HG03565 (cell line): ENCODE results near the gene MT1A.

Experiments used
- ATAC-seq: cut with Tn5 transposase; IDR thresholded peaks from one replicate; pipeline ENCODE4 v1.9.1; 2021; ENCODE audit warnings: mild to moderate bottlenecking, moderate library complexity; ENCODE audit not compliant: unreplicated experiment

Gene MT1A

DNA sequence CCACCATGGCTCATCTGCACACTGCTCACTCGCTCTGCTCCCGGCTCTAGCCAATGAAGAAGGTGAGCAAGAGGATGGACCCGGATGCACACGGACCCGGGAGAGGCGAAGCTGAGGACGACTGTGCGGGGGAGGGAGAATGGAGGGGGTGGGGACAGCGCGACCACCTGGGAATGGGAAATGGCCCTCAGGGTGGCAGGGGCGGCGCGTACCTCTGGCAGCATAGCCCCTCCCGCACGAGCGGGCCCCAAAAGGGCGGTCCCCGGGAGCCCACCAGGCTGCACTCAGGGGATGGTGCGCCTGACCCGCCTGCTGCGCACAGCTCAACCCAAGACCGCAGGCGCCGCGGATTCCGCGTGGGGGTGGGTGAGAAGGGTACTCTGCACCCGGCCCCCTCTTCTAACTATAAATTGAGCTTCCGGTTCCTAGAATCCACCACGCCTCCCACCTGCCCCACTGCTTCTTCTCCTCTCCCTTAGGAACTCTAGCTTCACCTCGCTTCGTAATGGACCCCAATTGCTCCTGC is 37.3 kb downstream of the MT1A start:
- no peak for ATAC-seq

DNA sequence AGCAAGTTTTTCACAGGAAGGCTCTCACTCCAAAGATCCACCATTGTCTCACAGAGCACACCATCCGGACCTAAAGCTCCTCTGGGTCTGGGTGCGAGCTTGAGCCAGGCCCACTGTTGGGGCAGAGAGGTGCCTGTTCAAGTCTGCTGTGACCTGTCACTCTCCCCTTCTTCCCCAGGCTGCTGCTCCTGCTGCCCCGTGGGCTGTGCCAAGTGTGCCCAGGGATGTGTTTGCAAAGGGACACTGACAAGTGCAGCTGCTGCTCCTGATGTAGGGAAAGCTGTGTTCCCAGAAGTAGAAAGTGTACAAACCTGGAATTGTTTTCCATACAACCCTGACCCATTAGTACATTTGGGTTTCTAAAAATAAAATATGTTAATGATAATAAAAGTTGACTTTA is 39.0 kb downstream of the MT1A start:
- no peak for ATAC-seq

DNA sequence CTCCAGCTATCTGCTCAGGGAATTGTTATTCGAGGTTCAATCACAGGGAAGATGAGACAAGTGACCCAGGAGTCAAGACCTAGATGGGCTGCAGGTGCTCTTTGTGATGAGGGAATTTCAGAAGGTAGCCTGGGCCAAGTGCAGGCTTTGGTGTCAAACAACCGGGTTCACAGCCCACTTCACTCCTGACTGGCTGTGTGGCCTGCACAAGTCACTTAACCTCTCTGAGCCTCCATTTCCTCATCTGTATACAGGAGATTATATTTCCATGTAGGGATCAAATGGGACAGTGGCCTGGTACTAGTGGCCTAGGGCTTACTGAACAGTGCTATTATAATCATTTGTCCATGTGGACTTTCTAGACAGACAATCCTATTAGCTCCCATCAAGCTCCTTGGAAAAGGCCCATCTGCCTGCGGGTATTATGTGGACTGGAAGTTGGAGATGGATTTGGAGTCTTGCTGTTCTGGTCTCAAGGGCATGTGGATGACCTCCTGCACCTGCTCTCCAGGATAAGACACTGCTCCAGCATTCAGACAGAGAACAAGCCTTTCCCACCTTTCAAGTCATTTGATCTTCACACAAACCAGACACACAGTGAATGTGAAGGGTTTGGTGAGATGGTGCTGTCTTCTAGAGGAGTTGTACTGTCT is 40.7 kb downstream of the MT1A start:
- ATAC-seq, result no peak

DNA sequence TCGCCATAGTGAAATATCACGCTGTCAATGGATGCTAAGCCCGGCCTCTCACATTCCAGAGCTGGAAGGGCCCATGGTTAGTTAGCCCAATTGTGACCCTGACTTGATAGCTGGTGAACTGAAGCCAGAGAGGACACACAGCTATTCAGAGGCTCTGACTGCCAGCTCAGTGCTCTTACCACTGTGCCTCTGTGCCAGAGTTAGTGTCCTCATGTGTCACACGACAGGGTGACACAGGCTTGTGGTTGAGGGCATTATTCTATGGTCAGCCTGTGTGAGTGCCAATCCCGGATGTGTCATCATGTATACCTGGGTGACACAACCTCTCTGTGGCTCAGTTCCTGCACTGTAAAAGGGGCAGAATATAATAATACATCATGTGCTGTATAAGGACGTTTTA is 41.4 kb downstream of the MT1A start:
- no peak for ATAC-seq

DNA sequence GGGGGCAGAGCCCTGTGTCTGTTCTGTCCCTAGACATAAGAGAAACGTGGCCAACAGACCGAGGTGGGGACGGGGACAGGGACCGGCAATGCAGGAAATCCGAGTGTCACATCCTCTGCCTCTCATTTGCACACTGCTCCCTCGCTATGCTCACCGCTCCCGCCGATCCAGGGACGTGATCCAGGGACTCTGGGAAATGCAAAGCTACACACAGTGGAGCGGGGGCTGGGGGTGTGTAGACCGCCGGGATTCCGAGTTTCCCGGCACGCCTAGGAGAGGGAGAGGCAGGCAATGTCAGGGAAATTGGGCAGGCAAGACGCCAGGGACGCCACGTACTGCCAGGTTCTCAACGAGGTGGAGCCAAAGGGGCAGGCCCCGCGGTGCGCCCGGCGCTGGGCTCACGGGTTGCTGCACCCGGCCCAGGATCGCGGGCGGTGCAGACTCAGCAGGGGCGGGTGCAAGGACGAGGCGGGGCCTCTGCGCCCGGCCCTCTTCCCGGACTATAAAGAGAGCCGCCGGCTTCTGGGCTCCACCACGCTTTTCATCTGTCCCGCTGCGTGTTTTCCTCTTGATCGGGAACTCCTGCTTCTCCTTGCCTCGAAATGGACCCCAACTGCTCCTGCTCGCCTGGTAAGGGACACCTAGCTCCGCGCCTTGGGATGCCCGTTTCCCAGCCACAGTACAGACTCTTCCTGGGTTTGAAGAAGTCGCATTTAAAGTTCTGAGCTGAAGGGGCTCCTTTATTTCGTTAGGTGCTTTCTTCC is 43.7 kb downstream of the MT1A start, which contains the start of gene MT1X:
MT1X (plus strand) TSS at position 532 of the 764 bp plus-strand sequence; CDS start at position 603, 71 bp downstream.
- peak; percentile 94 for ATAC-seq

DNA sequence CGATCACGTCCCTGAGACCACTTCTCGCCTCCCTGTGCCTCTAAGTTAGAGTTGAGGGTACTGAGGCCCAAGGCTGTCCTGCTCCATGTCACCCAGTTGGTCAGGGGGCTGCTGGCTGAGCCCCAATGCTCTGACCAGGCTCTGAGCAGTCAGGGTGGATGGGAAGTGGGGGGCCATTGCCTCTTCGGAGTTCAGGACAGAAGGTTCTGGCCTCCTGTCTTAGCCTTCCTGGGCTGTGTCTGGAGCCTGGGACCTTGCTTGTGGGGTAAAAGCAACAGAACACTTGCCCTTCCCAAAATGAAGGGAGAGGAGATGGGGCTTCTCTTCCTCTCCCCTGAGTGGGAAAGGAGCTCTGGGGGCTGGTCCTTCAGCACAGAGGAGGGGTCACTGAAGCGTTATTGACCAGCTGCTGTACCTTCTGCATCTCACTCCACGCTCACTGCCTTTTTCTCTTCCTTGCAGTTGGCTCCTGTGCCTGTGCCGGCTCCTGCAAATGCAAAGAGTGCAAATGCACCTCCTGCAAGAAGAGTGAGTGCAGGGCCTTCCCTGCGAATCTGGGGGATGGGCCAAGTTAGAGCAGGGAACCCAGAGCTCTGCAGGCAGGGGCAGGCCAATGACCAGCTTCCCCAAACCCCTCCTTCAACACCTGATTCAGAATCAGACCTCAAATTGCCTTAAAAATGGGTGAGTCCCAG is 44.4 kb downstream of the MT1A start:
- no peak for ATAC-seq

DNA sequence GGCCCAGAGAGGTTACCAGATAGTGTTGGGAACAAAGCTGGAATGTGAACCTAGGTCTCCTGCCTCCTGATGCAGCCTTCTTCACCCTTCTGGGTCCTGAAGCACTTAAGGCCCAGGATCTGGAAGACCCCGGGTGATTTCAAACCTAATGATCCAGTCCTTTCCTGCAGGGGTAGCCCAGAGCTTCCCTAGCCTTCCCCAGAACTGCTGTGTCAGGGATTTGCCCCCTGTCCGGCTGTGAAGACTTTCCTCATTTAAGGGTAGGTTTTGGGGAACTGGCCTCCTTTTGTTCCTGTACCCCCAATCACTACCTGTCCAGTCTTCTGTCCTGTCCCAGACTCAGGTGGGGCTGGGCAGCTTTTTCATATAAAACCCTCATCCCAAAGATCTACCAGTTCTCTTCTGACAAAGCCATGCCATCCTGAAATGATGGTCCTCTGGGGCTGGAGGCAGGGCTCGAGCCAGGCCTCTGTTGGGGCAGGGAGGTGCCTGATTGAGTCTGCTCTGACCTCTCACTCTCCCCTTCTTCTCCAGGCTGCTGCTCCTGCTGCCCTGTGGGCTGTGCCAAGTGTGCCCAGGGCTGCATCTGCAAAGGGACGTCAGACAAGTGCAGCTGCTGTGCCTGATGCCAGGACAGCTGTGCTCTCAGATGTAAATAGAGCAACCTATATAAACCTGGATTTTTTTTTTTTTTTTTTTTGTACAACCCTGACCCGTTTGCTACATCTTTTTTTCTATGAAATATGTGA is 45.1 kb downstream of the MT1A start:
- ATAC-seq, result no peak

DNA sequence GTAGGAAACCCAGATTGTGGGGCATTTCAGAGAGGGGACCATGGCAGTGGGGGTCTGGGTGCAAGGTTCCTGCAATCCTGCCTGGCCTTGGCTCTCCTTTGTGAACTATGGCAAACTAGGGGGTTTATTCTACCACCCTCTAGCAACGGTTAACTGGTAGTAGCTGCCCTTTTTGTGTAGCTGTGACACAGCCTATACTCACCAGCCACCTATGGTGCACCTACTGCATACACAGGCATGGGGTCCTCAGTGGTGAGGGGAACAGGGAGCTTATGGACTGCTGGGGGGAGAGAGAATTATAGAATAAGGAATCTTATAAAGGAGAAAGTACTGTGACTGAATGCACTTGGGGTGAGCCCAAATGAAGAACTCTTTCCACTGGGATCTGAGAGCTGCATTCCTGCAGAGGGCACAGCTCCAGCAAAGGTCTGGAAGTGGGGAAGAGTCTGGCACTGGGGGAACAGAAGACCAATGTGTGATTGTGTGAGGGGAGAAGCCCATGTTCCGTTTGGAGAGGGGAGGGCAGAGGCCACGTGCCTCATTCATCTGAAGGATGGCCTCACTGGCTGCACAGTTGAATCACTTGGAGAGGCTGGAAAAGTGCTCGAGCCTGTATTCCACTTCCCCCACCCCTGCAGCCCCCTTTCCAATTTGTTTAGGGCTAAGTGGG is 45.9 kb downstream of the MT1A start:
- ATAC-seq, result no peak

DNA sequence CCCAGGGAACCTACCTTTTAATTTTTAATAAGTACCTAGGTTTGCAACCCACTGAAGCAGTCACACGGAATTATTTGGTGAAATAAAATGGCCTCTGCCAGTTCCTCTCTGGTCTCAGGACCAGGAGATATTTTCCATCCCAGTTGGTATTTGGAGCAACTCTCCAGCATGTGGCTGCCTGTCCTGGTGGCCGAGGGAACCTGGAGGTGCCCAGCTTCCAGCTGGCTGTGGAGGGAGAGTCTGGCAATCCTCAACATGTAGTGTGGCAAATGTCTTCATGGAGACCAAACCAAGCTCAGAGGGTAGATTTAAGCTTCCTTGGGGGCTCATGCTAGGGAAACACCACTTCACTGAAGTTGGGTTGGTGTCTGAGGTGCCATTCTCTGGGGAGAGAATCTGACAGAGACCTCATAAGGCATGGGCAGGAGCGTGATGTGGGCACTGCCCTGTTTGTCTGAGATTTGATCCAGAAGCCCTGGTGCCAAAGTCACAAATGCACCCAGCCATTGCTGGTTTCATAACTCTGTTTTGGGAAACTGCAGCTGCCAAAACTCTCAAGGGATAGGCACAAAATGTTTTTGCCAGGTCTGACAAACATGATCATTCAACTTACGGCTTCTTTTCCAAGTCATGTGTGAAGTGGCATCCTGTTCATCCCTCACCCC is 46.6 kb downstream of the MT1A start:
- no peak for ATAC-seq

DNA sequence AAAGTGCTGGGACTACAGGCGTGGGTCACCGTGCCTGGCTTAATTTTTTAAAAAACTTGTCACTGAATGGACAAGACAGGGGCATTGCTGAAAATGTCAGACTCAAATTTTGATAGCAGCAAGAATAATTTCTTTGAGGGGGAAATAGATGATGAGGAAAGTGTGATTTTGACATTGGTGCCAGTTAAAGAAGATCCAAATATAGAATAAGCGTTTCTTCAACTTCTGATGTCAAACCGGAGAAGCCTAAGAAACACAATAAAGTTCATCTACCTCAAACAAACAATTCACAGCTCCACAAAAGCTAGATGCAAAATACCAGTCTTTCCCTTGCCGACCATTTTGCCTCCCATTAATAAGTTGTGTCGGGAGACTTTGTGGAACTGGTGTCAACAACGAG is 48.3 kb downstream of the MT1A start:
- ATAC-seq, result no peak

DNA sequence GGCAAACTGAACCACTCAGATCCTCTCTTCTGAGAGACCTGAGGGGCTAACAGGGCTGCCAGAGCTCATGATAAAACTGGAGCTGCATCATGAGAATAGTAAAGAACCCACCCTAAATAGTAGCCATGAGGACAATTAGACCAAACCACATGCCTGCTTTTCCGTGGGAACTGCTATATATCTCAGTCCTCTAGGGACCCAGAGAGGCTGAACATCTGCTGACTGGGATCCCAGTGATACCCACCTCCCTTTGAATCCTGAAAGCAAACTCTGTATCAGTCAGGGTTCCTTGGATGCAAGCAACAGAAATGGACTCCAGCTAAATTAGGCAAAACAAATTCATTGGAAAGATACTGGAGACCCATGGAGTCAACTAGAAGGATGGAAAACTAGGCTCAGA is 50.3 kb downstream of the MT1A start:
- ATAC-seq, result no peak

DNA sequence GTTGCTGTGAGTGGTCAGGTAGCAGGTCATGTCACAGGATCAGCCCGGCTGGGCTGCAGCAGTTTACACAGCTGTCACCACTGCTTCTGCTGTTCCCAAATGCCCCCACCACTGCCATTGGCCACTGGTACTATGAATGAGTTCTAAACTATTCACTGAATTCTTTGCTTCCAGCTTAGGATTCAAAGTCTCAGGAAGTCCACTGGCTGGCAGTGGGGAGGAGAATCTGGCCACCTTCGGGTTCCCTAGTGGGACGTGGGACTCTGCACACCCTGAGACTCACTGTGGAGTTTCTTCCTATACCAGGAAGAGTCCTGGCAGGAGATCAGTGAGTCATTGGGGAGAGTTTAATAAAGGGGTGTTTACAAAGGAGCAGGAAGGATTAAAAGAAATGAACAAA is 50.7 kb downstream of the MT1A start:
- no peak for ATAC-seq
